Activated B cell treated with CpG ODN at 0.5 μM for 24 hours (primary cell): Measurements from ENCODE around the gene TRA2B. TPM values are rescaled to one million over a fixed set of nuclear protein-coding genes. Genes with fewer than 3 reads are reported as not detected.

Source experiments
- ATAC-seq: fragments of 200-7000 bp; cut with Tn5 transposase; one replicate; pipeline ENCODE4 v1.10.0; 2021; ENCODE audit warnings: low read depth, mild to moderate bottlenecking, moderate library complexity
- CTCF ChIA-PET: fragments of 350-600 bp; sonication (Branson Sonifier 250); formaldehyde crosslinking; loops from one replicate; lab custom pipeline; 2021; ENCODE audit warnings: antibody characterized with exemption; lab: Charles Lee
- POLR2A ChIA-PET: fragments of 350-600 bp; sonication (Branson Sonifier 250); formaldehyde crosslinking; loops from one replicate; lab custom pipeline; 2021; ENCODE audit warnings: antibody characterized with exemption; lab: Charles Lee
- DNase-seq: peaks from one replicate; pipeline ENCODE4 v3.0.0; 2022
- H3K27ac Mint-ChIP-seq: one replicate; pipeline ENCODE4 v1.8.0; 2020; ENCODE audit warnings: mixed read lengths
- H3K27me3 Mint-ChIP-seq: one replicate; pipeline ENCODE4 v1.8.0; 2021; ENCODE audit warnings: mixed read lengths
- H3K36me3 Mint-ChIP-seq: one replicate; pipeline ENCODE4 v1.8.0; 2021; ENCODE audit warnings: low read depth, mixed read lengths
- H3K4me1 Mint-ChIP-seq: one replicate; pipeline ENCODE4 v1.8.0; 2021; ENCODE audit warnings: mixed read lengths
- H3K4me3 Mint-ChIP-seq: one replicate; pipeline ENCODE4 v1.8.0; 2020; ENCODE audit warnings: mild to moderate bottlenecking, mixed read lengths
- H3K9me3 Mint-ChIP-seq: one replicate; pipeline ENCODE4 v1.8.0; 2020; ENCODE audit warnings: mixed read lengths
- CTCF ChIP-seq: fragments of 200-600 bp; IDR thresholded peaks from one replicate; pipeline ENCODE4 v1.8.0; 2022; ENCODE audit warnings: antibody characterized with exemption, mild to moderate bottlenecking
- intact Hi-C: fragments of 100-400 bp; cut with micrococcal nuclease; formaldehyde crosslinking; loops from one replicate; pipeline ENCODE4 v1.15.1; 2024
- total RNA-seq: library from RNA; stranded (reverse); gene quantifications from 2 replicates; pipeline ENCODE4 v1.2.3, GENCODE V29; 2022

Gene TRA2B
- total RNA-seq, 1 donor from 2014 or later, result 219 TPM

GRCh38 chr3:185948292-185948691 is 10.5 kb upstream of the TRA2B start:
- H3K36me3 Mint-ChIP-seq, result no peaks in the 10 kb centered on the region
- H3K4me3 Mint-ChIP-seq, result no peak overlapping the region
- POLR2A ChIA-PET, result no interaction called here
- CTCF ChIA-PET, result no interaction called here
- no peaks in the 10 kb centered on the region for H3K9me3 Mint-ChIP-seq
- DNase-seq, result no peak
- intact Hi-C loops, result loop anchor here (10.0 kb wide), 1 partner anchor 1417 kb away; the partner anchor contains the start of gene RTP4
- H3K27me3 Mint-ChIP-seq, result peaks cover 21% of the 10 kb centered on the region
- ATAC-seq, result no peak
- no peak for TF ChIP-seq CTCF
- H3K27ac Mint-ChIP-seq, result no peak overlapping the region
- peaks cover 4% of the 10 kb centered on the region for H3K4me1 Mint-ChIP-seq

DNA sequence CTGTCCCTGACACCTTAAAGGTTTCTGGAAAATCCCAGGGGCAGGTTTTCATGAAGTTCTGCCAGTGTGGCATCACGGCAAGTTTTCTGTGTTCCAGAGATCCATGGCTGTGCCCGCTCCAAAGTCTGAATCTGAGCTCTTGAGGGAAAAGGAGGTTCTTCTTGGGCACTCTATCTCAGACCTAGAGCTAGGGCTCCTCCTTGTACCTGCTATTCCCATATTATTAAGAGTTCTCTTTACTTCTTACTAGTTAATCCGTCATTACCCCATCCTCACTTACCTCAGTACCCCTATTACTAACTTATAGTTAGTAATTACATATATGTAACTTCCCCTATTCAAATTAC is 5.9 kb upstream of the TRA2B start:
- Mint-ChIP-seq H3K4me1 (peaks cover 13% of the 10 kb centered on the region), H3K4me3 (no peak overlapping the region), H3K9me3 (no peaks in the 10 kb centered on the region), H3K27ac (no peak overlapping the region), H3K36me3 (no peaks in the 10 kb centered on the region), H3K27me3 (peaks cover 7% of the 10 kb centered on the region)
- no peak for ATAC-seq
- DNase-seq, result no peak
- intact Hi-C loops, result loop anchor here (1.0 to 10.0 kb wide), 4 partner anchors 34 to 1421 kb away; partner anchors contain the start of gene RTP4
- CTCF ChIA-PET, result interaction anchor here (0.7 to 2.6 kb wide), 31 partner anchors 8 to 1736 kb away, joined by 3 to 31 read pairs (median 5); partner anchors contain the start of gene TBCCD1
- POLR2A ChIA-PET, result interaction anchor here (0.5 to 2.3 kb wide), 6 partner anchors 13 to 1012 kb away, joined by 3 to 15 read pairs (median 8); partner anchors contain the start of genes DNAJB11 and EIF4A2
- TF ChIP-seq CTCF, result no peak

- ChIA-PET CTCF (interaction anchor here (0.6 to 2.6 kb wide), 33 partner anchors 9 to 1737 kb away, joined by 3 to 31 read pairs (median 4); partner anchors contain the start of gene TBCCD1), POLR2A (interaction anchor here (0.5 to 2.3 kb wide), 7 partner anchors 12 to 1013 kb away, joined by 3 to 15 read pairs (median 4); partner anchors contain the start of genes DNAJB11, EIF4A2 and TBCCD1)
- H3K4me1 Mint-ChIP-seq, result peaks cover 16% of the 10 kb centered on the region
- peak; percentile 78 for DNase-seq
- peaks cover 1% of the 10 kb centered on the region for H3K36me3 Mint-ChIP-seq
- intact Hi-C loops, result loop anchor here (1.0 to 10.0 kb wide), 4 partner anchors 34 to 1422 kb away; partner anchors contain the start of gene RTP4
- TF ChIP-seq CTCF, result peak; percentile 99
- peak overlapping the region; percentile 61 for H3K27ac Mint-ChIP-seq
- H3K27me3 Mint-ChIP-seq, result peaks cover 7% of the 10 kb centered on the region
- H3K4me3 Mint-ChIP-seq, result peak overlapping the region; percentile 58
- peak; percentile 99 for ATAC-seq
- no peaks in the 10 kb centered on the region for H3K9me3 Mint-ChIP-seq
Measured at GRCh38 chr3:185942907-185943759, 5.3 kb upstream of the TRA2B start.

DNA sequence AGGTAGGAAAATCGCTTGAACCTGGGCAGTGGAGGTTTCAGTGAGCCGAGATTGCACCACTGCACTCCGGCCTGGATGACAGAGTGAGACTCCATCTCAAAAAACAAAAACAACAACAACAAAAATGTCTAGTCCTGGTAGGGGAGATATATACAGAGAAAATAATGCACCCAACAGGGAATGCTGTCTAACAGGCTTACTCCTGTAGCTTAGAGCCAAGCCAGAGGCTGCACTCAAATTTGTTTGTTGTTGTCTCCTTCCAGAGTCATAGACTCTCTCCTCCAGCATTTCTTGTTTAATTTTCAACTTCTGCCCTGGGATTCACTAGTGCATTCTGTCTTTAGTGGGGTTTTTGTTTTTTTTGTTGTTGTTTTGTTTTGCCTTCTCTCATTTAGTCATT is 4.6 kb upstream of the TRA2B start:
- intact Hi-C loops, result loop anchor here (10.0 kb wide), 1 partner anchor 1422 kb away; the partner anchor contains the start of gene RTP4
- DNase-seq, result no peak
- CTCF ChIA-PET, result interaction anchor here (1.2 to 2.3 kb wide), 6 partner anchors 11 to 674 kb away, joined by 3 to 31 read pairs (median 26); no protein-coding TSS in a partner anchor

More for the DNA sequence above, 4.6 kb upstream of the TRA2B start:
- no peak for ATAC-seq
- Mint-ChIP-seq H3K9me3 (no peaks in the 10 kb centered on the region), H3K36me3 (peaks cover 9% of the 10 kb centered on the region), H3K4me1 (peaks cover 20% of the 10 kb centered on the region), H3K4me3 (no peak overlapping the region), H3K27me3 (peaks cover 6% of the 10 kb centered on the region), H3K27ac (peak overlapping the region; percentile 36)
- no peak for TF ChIP-seq CTCF
- POLR2A ChIA-PET, result interaction anchor here (2.0 to 2.3 kb wide), 2 partner anchors 11 to 841 kb away, joined by 13 to 14 read pairs; partner anchors contain the start of gene EIF4A2
